ENCODE data around the gene IMP3.

IMP3 gene

GRCh38 chr15:75672646-75673425 is 32.8 kb upstream of the IMP3 start:
- peak; percentile 52 for DNase-seq

- DNase-seq, result no peak
Measured at GRCh38 chr15:75671730-75672602, 31.9 kb upstream of the IMP3 start.

GRCh38 chr15:75669879-75670212 is 29.8 kb upstream of the IMP3 start:
- no peak for DNase-seq

GRCh38 chr15:75669191-75669878 is 29.3 kb upstream of the IMP3 start:
- DNase-seq, result peak; percentile 22

- DNase-seq, result peak; percentile 38
Measured at GRCh38 chr15:75666823-75667501, 26.9 kb upstream of the IMP3 start.

- DNase-seq, result no peak
Measured at GRCh38 chr15:75663931-75664421, 24.0 kb upstream of the IMP3 start.

GRCh38 chr15:75662823-75663519 is 22.9 kb upstream of the IMP3 start:
- DNase-seq, result no peak

GRCh38 chr15:75661756-75662140 is 21.7 kb upstream of the IMP3 start:
- no peak for DNase-seq

- DNase-seq, result peak; percentile 82
Measured at GRCh38 chr15:75661100-75661755, 21.2 kb upstream of the IMP3 start.

- DNase-seq, result no peak
Measured at GRCh38 chr15:75659928-75660645, 20.1 kb upstream of the IMP3 start.

GRCh38 chr15:75659141-75659771 is 19.2 kb upstream of the IMP3 start:
- DNase-seq, result no peak

GRCh38 chr15:75656813-75657212 is 16.8 kb upstream of the IMP3 start:
- DNase-seq, result no peak

- no peak for DNase-seq
Measured at GRCh38 chr15:75656331-75656730, 16.3 kb upstream of the IMP3 start.

GRCh38 chr15:75655931-75656330 is 15.9 kb upstream of the IMP3 start:
- no peak for DNase-seq

GRCh38 chr15:75654201-75654907 is 14.3 kb upstream of the IMP3 start:
- no peak for DNase-seq

GRCh38 chr15:75653347-75653913 is 13.4 kb upstream of the IMP3 start:
- no peak for DNase-seq

- no peak for DNase-seq
Measured at GRCh38 chr15:75651810-75652543, 12.0 kb upstream of the IMP3 start.

GRCh38 chr15:75650908-75651809 is 11.1 kb upstream of the IMP3 start:
- DNase-seq, result no peak

Data from kidney glomerular epithelial cell (primary cell).